ENCODE data around the gene PIK3C3.

GRCh38 chr18:41982942-41983660 is 28.1 kb downstream of the PIK3C3 start:
- TF ChIP-seq ARNTL (CRISPR knock-in tag; IDR thresholded peaks at IDR 0.05; ENCODE audit: borderline replicate concordance, low read depth) (no peak), PPARA (CRISPR knock-in tag; IDR thresholded peaks at IDR 0.05; ENCODE audit: borderline replicate concordance) (no peak), RARB (CRISPR knock-in tag; IDR thresholded peaks at IDR 0.05) (no peak), SNAI2 (CRISPR knock-in tag; IDR thresholded peaks at IDR 0.05) (no peak), ZFP3 (CRISPR knock-in tag; IDR thresholded peaks at IDR 0.05) (no peak), POU6F1 (CRISPR knock-in tag; IDR thresholded peaks at IDR 0.05; ENCODE audit: borderline replicate concordance, low read depth) (no peak), ZFP30 (CRISPR knock-in tag; IDR thresholded peaks at IDR 0.05) (no peak), CSRNP3 (CRISPR knock-in tag; IDR thresholded peaks at IDR 0.05) (no peak), TCF4 (CRISPR knock-in tag; IDR thresholded peaks at IDR 0.05; ENCODE audit: borderline replicate concordance) (no peak), CREB5 (CRISPR knock-in tag; IDR thresholded peaks at IDR 0.05; ENCODE audit: low read depth) (no peak), OSR1 (CRISPR knock-in tag; IDR thresholded peaks at IDR 0.05) (no peak)
